GM23248 (cell line): Measurements from ENCODE around the gene OR2C3.

Experiments
- EZH2 ChIP-seq: fragments of 200-600 bp; sonication (generic); IDR thresholded peaks from 2 replicates; pipeline ENCODE4 v1.6.1; 2018; ENCODE audit warnings: antibody characterized with exemption, mild to moderate bottlenecking; ENCODE audit not compliant: insufficient read depth, poor library complexity, severe bottlenecking
- EZH2phosphoT487 ChIP-seq: fragments of 200-600 bp; sonication (generic); IDR thresholded peaks from 2 replicates; pipeline ENCODE4 v1.6.1; 2018; ENCODE audit warnings: antibody characterized with exemption, moderate library complexity, mild to moderate bottlenecking, low read depth; ENCODE audit not compliant: insufficient read depth

- TF ChIP-seq EZH2: no peak
- no peak for TF ChIP-seq EZH2phosphoT487
Measured at GRCh38 chr1:247542811-247543210, 6.6 kb upstream of the OR2C3 start.
